GM21423 (cell line): ENCODE results near the gene ALPP.
"Not testable (repeated sequence)": the region's sequence is repeated elsewhere in the genome, so short reads cannot be mapped to it uniquely, and the experiment has no call there.

Experiments
- ATAC-seq: cut with Tn5 transposase; IDR thresholded peaks from one replicate; pipeline ENCODE4 v1.9.1; 2021; ENCODE audit warnings: mild to moderate bottlenecking, moderate library complexity; ENCODE audit not compliant: unreplicated experiment

Gene ALPP

DNA sequence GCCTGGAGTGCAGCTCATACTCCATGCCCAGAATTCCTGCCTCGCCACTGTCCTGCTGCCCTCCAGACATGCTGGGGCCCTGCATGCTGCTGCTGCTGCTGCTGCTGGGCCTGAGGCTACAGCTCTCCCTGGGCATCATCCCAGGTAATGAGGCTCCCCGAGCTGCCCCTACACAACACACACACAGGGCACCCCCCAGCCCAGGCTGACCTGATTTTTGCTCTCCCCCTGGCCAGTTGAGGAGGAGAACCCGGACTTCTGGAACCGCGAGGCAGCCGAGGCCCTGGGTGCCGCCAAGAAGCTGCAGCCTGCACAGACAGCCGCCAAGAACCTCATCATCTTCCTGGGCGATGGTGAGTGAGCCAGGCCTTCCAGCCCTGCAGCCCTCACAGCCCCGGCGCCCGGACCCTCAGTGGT, at the start of gene ALPP:
TSS of gene ALPP (plus strand) at position 17 of the 417 bp plus-strand sequence. CDS start at position 69, 52 bp downstream.
- not testable (repeated sequence) for ATAC-seq

- ATAC-seq: no peak
These were observed 48.9 kb upstream of the ALPP start for GRCh38 chr2:232329716-232330067.

DNA sequence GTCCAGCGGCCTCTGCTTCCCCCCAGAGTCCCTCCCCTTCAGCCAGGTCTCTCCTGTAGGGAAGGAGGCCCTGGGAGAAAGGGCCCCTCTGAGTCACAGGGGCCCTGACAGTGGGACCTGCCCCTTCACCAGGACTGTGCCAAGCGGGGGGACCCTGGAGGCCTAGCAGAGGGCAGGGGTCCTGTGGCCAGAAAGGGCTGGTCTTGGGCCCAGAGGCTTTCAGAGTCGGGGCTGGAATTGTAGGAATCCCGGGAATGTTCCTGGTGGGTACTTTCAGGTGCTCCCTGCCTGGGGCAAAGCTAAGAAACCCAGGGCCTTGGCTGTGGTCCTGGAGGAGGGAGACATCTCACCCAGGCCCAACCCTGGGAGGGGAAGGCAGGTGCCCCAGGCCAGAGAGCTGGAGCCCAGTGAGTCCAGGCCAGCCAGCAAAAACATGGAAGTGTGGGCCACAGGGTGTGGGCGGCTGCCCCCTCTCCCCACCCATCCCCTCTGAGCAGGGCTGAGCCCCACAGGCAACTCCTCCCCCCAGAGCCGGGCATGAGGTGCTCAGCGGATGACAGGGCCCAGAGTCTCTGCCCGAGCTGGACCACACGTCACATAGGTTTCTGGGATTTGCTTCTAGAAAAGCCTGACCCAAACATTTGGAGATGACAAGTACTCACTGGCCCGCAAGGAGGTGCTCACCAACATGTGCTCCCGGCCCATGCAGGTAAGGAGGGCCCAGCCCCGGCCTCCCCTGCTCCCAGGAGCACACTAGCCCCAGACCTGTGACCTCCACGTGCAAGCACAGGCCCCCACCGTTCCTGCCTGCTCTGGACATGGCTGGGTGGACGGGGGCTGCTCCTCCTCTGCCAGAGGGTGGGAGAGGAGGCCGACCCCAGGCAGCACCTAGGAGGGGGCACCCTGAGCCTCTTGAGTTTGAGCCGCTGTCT, 48.2 kb upstream of the ALPP start:
- no peak for ATAC-seq

DNA sequence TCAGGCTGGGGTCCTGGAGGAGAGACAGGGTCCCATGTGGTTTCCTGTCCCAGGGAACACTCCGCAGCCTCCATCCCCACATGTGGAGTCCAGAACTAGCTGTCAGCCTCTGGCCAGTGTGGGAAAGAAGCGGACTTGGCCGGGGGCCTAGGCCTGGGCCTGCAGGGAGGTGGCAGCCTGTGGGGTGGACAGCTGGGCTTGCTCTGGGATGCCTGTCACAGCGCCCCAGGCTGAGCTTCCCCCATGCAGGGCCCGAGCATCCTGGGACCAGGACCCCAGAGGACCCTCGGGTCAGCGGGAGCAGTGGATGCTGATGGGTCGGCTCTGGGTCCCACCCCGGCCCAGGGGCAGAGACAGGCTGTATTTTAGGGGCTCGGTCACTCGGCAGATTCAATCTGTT, 47.5 kb upstream of the ALPP start:
- ATAC-seq: not testable (repeated sequence)

DNA sequence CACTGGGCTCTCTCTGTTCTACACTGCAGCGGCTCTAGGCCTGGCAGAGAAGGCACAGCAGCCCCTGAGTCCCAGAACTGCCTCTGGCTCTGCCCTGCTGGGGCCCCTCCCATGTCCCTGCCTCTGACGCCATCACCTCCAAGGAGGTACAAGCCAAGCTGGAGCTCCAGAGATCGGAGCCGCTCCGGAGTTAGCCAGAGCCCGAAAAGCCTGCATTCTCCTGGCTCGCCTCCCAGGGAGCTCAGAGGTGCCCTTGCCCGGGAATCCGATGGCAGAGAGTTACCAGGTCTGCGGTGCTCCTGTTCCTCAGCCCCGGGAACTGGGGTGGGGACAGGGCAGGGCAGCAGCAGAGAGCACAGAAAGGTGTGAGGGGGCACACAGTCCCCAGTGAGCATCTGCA, 46.9 kb upstream of the ALPP start:
- ATAC-seq: not testable (repeated sequence)

- ATAC-seq: not testable (repeated sequence)
These were observed 46.2 kb upstream of the ALPP start for GRCh38 chr2:232332244-232332939.

DNA sequence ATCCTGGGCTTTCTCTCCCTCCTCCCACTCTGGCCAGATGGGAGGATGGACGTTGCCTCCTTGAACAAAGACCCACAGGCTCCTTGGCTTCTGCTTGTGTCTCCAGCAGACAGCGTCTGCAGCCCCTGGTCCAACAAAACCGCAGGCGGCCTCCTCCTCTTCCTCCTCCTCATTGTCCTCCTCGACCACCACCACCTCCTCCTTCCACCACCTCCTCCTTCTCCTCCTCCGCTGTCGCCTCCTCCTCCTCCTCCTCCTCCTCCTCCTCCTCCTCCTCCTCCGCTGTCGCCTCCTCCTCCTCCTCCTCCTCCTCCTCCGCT, 45.7 kb upstream of the ALPP start:
- ATAC-seq: no peak

- no peak for ATAC-seq
These were observed 45.0 kb upstream of the ALPP start for GRCh38 chr2:232333361-232334135.

- not testable (repeated sequence) for ATAC-seq
These were observed 44.2 kb upstream of the ALPP start for GRCh38 chr2:232334136-232334884.

DNA sequence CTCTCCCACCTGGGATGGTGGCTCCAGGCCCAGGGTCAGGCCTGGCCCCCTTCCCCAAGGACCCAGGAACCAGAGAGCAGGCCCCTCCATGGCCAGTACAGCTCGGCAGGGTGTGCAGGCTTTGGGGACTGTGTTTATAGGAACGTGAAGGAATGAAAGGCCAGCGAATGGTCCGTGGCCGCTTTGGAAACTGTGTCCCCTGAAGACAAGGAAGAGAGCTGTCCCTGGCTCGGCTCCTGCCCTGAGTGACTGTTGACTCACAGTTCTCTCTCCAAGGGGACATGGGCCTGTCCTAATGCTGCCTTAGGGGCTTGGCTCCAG, 43.7 kb upstream of the ALPP start:
- not testable (repeated sequence) for ATAC-seq

- not testable (repeated sequence) for ATAC-seq
These were observed 43.2 kb upstream of the ALPP start for GRCh38 chr2:232335206-232335858.

DNA sequence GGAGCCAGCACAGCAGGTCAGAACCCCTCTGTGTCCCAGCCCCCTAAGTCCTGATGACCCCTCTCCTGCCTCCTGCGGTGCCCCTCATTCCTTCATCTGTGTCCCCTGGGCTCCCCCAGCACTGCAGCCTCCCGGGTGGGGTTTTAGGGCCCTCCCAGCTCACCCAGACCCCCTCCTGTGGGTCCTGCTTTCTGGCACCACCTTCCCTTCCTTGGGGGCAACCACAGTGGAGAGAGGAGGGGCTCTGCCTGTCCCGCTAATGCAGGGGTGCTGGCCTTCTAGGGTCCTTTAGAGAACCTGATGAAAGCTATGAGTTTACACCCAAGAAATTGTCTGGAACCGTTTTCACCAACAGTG, 42.7 kb upstream of the ALPP start:
- ATAC-seq: no peak

GRCh38 chr2:232336241-232336736, 42.3 kb upstream of the ALPP start:
- ATAC-seq: no peak

DNA sequence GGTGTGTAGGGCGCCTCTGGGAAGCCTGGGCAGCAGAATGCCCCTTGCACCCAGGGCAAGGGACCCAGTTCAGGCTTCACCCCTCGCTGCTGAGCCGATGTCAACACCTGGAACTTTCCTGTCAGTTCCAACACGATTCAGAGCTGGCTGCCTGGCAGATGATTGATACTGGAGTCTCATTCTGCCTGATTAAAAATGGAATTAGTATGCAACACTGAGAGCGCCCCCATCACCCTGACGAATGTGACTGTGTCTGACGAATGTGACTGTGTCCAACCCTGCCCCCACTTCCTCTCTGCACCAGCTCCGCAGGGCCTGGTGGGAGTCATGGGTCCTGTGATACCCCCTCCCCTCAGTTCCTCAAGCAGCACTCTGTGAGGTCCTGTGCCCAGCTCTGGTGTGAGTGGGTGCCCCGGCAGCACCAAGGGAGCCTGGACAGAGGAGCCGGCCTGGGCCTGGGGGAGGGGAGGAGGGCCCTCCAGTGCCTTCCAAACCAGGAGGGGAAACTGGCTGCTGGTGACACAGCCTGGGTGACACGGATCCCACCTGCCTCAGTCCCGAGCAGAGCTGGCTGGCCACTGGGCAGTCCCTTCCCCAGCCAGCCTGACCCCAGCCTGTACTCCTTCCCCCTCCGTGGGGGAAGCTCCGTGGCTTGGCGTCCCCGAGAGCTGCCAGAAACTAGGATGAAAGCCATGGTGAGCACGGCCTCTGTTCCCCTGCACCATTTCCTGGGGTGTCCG, 41.4 kb upstream of the ALPP start:
- ATAC-seq: no peak

GRCh38 chr2:232338094-232338758, 40.3 kb upstream of the ALPP start:
- not testable (repeated sequence) for ATAC-seq

GRCh38 chr2:232338759-232339106, 39.8 kb upstream of the ALPP start:
- ATAC-seq: no peak

GRCh38 chr2:232339121-232340081, 39.1 kb upstream of the ALPP start:
- ATAC-seq: no peak
